ENCODE data around the gene SH3RF3. TPM values are rescaled to one million over a fixed set of nuclear protein-coding genes. Genes with fewer than 3 reads are reported as not detected.

The SH3RF3 gene
- total and polyA plus RNA-seq, 10 of the 15 experiments (the other 5 are each of a cell fraction or from before 2014, with no cell fraction given) = 0.08 to 8.8 (median 2.3) TPM

DNA sequence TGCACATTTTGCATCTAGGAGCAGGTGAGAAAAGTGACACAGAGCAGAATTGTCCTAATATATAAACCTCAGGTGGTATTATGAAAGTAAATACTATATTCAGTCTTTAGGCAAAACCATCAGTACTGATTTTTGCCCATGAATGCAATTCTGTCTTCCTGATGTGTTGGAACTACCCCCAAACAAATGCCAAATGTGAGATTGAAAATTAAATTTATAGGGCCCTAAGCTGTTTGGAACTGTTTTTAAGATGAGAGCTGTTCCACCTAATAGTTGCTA is 115.2 kb downstream of the SH3RF3 start:
- ATAC-seq (no peak), DNase-seq (ENCODE audit: low read depth, low spot score) (no peak), FAIRE-seq (no peak)
- Histone ChIP-seq H3K79me2 (ENCODE audit: control insufficient read depth, insufficient read depth, low read length) (no peaks in the 10 kb centered on the region), H3K36me3 (ENCODE audit: control insufficient read depth in 2 of 2, insufficient read depth in 2 of 2, low read length in 1 of 2) (no peaks in the 10 kb centered on the region), H3K4me2 (ENCODE audit: control insufficient read depth, insufficient read depth) (no peak overlapping the region), H2AFZ (ENCODE audit: control insufficient read depth, low read depth, low read length) (no peak overlapping the region), H3K4me3 (no peak overlapping the region), H4K20me1 (ENCODE audit: control insufficient read depth, insufficient read depth) (no peaks in the 10 kb centered on the region), H3K9me3 (replicated peaks; ENCODE audit: control insufficient read depth, insufficient read depth, low read length) (no peaks in the 10 kb centered on the region), H3K27ac (ENCODE audit: control insufficient read depth, insufficient read depth) (no peak overlapping the region), H3K9ac (ENCODE audit: control insufficient read depth, insufficient read depth, low read length) (no peak overlapping the region), H3K4me1 (ENCODE audit: control insufficient read depth, insufficient read depth, low read length) (no peaks in the 10 kb centered on the region), H3K27me3 (replicated peaks in 1 of 2; ENCODE audit: control insufficient read depth in 2 of 2, insufficient read depth in 2 of 2, low read length in 1 of 2) (no peaks in the 10 kb centered on the region; a peak in 1 of 4 replicates)
- POLR2A ChIA-PET = interaction anchor here (0.7 kb wide), 1 partner anchor 26 kb away, joined by 3 read pairs; no protein-coding TSS in a partner anchor
- RAD21 ChIA-PET (ENCODE audit: unreplicated experiment) = interaction anchor here (0.6 kb wide), 1 partner anchor 27 kb away, joined by 3 read pairs; no protein-coding TSS in a partner anchor
- SMC1A ChIA-PET (ENCODE audit: uncharacterized antibody, unreplicated experiment) = interaction anchor here (0.9 to 1.6 kb wide), 4 partner anchors 9 to 110 kb away, joined by 3 to 5 read pairs (median 4); no protein-coding TSS in a partner anchor
- CTCF ChIA-PET = interaction anchor here (1.2 kb wide), 1 partner anchor 20 kb away, joined by 3 read pairs; no protein-coding TSS in a partner anchor
- in situ Hi-C loops (cut with MboI) (no loop called here), intact Hi-C loops (cut with micrococcal nuclease; ENCODE audit: unreplicated experiment) (no loop called here)
- TF ChIP-seq SP1 (IDR thresholded peaks at IDR 0.05; ENCODE audit: low read depth, low read length) = no peak
- no peak for TF ChIP-seq POLR2A (IDR thresholded peaks at IDR 0.05; ENCODE audit: low read depth, low read length)
- TF ChIP-seq WRNIP1 (IDR thresholded peaks at IDR 0.05; ENCODE audit: borderline replicate concordance, low read depth, low read length) = no peak
- TF ChIP-seq ATF7 (IDR thresholded peaks at IDR 0.05; ENCODE audit: low read depth) = no peak
- TF ChIP-seq CHD1 (IDR thresholded peaks at IDR 0.05; ENCODE audit: low read depth, low read length) = no peak
- no peak for TF ChIP-seq NFYB (IDR thresholded peaks at IDR 0.05; ENCODE audit: insufficient read depth, low read depth, low read length)
- TF ChIP-seq, protein P1, sequence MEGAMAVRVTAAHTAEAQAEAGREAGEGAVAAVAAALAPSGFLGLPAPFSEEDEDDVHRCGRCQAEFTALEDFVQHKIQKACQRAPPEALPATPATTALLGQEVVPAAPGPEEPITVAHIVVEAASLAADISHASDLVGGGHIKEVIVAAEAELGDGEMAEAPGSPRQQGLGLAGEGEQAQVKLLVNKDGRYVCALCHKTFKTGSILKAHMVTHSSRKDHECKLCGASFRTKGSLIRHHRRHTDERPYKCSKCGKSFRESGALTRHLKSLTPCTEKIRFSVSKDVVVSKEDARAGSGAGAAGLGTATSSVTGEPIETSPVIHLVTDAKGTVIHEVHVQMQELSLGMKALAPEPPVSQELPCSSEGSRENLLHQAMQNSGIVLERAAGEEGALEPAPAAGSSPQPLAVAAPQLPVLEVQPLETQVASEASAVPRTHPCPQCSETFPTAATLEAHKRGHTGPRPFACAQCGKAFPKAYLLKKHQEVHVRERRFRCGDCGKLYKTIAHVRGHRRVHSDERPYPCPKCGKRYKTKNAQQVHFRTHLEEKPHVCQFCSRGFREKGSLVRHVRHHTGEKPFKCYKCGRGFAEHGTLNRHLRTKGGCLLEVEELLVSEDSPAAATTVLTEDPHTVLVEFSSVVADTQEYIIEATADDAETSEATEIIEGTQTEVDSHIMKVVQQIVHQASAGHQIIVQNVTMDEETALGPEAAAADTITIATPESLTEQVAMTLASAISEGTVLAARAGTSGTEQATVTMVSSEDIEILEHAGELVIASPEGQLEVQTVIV (IDR thresholded peaks at IDR 0.05; ENCODE audit: borderline replicate concordance, partially characterized antibody) = no peak
- TF ChIP-seq PAX8 (IDR thresholded peaks at IDR 0.05) = no peak
- TF ChIP-seq CBFB (IDR thresholded peaks at IDR 0.05; ENCODE audit: low read depth) = no peak
- TF ChIP-seq NR2C2 (IDR thresholded peaks at IDR 0.05; ENCODE audit: borderline replicate concordance, control insufficient read depth, insufficient read length, low read depth) = no peak
- TF ChIP-seq, protein P2, sequence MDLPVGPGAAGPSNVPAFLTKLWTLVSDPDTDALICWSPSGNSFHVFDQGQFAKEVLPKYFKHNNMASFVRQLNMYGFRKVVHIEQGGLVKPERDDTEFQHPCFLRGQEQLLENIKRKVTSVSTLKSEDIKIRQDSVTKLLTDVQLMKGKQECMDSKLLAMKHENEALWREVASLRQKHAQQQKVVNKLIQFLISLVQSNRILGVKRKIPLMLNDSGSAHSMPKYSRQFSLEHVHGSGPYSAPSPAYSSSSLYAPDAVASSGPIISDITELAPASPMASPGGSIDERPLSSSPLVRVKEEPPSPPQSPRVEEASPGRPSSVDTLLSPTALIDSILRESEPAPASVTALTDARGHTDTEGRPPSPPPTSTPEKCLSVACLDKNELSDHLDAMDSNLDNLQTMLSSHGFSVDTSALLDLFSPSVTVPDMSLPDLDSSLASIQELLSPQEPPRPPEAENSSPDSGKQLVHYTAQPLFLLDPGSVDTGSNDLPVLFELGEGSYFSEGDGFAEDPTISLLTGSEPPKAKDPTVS (IDR thresholded peaks at IDR 0.05; ENCODE audit: low read depth, low read length) = no peak
- TF ChIP-seq HDAC6 (IDR thresholded peaks at IDR 0.05; ENCODE audit: unreplicated experiment) = no peak
- TF ChIP-seq, protein P3, sequence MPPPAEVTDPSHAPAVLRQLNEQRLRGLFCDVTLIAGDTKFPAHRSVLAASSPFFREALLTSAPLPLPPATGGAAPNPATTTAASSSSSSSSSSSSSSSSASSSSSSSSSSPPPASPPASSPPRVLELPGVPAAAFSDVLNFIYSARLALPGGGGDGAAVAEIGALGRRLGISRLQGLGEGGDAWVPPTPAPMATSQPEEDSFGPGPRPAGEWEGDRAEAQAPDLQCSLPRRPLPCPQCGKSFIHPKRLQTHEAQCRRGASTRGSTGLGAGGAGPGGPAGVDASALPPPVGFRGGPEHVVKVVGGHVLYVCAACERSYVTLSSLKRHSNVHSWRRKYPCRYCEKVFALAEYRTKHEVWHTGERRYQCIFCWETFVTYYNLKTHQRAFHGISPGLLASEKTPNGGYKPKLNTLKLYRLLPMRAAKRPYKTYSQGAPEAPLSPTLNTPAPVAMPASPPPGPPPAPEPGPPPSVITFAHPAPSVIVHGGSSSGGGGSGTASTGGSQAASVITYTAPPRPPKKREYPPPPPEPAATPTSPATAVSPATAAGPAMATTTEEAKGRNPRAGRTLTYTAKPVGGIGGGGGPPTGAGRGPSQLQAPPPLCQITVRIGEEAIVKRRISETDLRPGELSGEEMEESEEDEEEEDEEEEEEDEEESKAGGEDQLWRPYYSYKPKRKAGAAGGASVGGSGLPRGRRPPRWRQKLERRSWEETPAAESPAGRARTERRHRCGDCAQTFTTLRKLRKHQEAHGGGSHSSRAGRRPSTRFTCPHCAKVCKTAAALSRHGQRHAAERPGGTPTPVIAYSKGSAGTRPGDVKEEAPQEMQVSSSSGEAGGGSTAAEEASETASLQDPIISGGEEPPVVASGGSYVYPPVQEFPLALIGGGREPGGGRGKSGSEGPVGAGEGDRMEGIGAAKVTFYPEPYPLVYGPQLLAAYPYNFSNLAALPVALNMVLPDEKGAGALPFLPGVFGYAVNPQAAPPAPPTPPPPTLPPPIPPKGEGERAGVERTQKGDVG (CRISPR knock-in tag; IDR thresholded peaks at IDR 0.05) = no peak
- TF ChIP-seq ZNF24 (IDR thresholded peaks at IDR 0.05) = no peak
- TF ChIP-seq EED (IDR thresholded peaks at IDR 0.05; ENCODE audit: low read depth) = no peak
- no peak for TF ChIP-seq STAT3 (IDR thresholded peaks at IDR 0.05; ENCODE audit: low read depth, low read length)
- no peak for TF ChIP-seq SUPT20H (IDR thresholded peaks at IDR 0.05; ENCODE audit: borderline replicate concordance, control insufficient read depth, low read depth, low read length)
- TF ChIP-seq, protein P4, sequence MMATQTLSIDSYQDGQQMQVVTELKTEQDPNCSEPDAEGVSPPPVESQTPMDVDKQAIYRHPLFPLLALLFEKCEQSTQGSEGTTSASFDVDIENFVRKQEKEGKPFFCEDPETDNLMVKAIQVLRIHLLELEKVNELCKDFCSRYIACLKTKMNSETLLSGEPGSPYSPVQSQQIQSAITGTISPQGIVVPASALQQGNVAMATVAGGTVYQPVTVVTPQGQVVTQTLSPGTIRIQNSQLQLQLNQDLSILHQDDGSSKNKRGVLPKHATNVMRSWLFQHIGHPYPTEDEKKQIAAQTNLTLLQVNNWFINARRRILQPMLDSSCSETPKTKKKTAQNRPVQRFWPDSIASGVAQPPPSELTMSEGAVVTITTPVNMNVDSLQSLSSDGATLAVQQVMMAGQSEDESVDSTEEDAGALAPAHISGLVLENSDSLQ (IDR thresholded peaks at IDR 0.05) = no peak
- BruUV-seq (replicated peaks) = no TSS peak

All from GM12878 (cell line).